HG02763 (cell line): Measurements from ENCODE around the gene CMPK2.

Source experiments
- ATAC-seq: cut with Tn5 transposase; IDR thresholded peaks from one replicate; pipeline ENCODE4 v1.9.1; 2021; ENCODE audit warnings: mild to moderate bottlenecking, moderate library complexity; ENCODE audit not compliant: unreplicated experiment

CMPK2 gene

DNA sequence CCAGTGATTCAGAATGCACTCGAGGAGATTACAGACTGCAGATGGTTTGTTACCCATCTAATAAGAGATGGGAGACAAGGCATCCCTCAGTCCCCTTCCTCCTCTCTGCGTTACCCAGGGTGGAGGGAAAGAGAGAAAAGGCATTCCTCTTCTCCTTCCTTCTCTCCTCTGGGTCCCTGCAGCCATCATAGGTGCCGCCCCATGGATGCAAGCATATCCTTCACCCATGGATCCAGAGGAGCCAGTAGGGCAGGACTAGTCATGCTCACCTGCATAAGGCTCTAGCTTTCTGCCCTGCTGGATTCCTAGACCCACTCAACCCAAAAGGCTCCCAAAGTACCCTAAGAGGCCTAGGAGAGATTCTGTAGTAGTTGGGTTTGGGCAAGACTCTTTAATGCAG, 20.4 kb downstream of the CMPK2 start:
- ATAC-seq, result no peak

DNA sequence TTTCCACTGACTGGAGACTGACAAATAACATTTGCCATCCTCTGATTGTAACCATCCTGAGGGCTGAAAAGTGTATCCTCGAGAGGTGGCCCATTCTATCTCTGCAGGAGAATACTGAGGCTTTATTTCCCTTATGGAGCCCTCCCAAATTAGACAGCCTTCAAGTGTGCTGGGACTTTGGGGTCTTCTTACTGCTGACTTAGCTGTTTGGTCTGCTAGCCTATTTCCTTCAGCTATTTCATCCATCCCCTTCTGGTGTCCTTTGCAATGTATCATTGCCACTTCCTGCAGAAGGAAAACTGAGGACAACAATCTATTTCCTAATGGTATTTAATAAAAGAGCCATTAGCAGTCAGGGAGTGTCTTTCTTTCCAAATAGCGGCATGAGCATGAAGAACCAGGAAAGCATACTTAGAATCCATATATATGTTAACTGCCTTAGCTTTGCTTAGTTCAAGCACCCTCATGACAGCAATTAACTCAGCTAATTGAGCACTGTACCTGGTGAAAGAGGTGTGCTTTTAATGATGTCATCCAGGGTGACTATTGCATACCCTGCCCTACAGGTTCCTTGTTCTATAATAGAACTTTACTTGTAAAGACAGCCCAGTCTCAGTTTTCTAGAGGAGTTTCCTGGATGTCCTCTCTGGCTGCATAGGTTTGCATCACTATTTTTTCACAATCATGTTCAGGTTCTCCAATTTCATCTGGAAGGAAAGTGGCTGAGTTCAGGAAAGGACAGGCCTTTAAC, 24.0 kb downstream of the CMPK2 start:
- ATAC-seq, result no peak

- no peak for ATAC-seq
These were observed 26.9 kb downstream of the CMPK2 start for GRCh38 chr2:6838673-6839319.

GRCh38 chr2:6835467-6835866, 30.2 kb downstream of the CMPK2 start:
- no peak for ATAC-seq

- ATAC-seq, result no peak
These were observed 31.5 kb downstream of the CMPK2 start for GRCh38 chr2:6834163-6834562.

GRCh38 chr2:6833300-6833604, 32.5 kb downstream of the CMPK2 start:
- no peak for ATAC-seq

DNA sequence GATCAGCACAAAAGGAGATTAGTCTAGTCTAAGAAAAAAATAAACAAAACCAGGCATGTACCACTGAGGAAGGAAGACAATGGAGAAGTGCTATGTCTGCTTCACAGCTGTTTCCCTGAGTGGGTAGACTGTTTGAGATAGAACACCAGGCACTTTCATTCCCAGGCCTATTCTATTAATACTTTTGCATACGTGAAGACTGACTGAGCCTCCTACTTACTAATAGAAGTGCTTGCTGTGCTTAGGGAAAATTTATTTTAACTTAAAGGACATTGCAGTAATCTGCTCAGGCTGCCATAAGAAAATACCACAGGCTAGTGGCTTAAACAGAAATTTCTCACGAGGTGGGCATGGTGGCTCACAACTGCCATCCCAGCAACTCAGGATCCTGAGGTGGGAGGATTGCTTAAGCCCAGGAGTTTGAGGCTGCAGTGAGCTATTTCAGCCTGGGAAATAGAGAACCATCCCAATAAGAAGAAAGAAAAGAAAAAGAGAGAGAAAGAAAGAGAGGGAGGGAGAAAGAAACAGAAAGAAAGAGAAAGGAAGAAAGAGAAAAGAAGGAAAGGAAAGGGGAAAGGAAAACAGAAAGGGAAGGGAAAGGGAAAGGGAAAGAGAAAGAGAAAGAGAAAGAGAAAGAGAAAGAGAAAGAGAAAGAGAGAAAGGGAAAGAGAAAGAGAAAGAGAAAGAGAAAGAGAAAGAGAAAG, 33.0 kb downstream of the CMPK2 start:
- ATAC-seq, result no peak

GRCh38 chr2:6831229-6831628, 34.5 kb downstream of the CMPK2 start:
- ATAC-seq, result no peak

GRCh38 chr2:6828299-6828584, 37.5 kb downstream of the CMPK2 start:
- no peak for ATAC-seq

- ATAC-seq, result no peak
These were observed 38.0 kb downstream of the CMPK2 start for GRCh38 chr2:6827566-6828298.

GRCh38 chr2:6826081-6826913, 39.4 kb downstream of the CMPK2 start:
- ATAC-seq, result peak; percentile 94

- ATAC-seq, result no peak
These were observed 40.7 kb downstream of the CMPK2 start for GRCh38 chr2:6824962-6825361.

- ATAC-seq, result no peak
These were observed 42.6 kb downstream of the CMPK2 start for GRCh38 chr2:6823111-6823510.

- ATAC-seq, result no peak
These were observed 43.3 kb downstream of the CMPK2 start for GRCh38 chr2:6822406-6822805.

DNA sequence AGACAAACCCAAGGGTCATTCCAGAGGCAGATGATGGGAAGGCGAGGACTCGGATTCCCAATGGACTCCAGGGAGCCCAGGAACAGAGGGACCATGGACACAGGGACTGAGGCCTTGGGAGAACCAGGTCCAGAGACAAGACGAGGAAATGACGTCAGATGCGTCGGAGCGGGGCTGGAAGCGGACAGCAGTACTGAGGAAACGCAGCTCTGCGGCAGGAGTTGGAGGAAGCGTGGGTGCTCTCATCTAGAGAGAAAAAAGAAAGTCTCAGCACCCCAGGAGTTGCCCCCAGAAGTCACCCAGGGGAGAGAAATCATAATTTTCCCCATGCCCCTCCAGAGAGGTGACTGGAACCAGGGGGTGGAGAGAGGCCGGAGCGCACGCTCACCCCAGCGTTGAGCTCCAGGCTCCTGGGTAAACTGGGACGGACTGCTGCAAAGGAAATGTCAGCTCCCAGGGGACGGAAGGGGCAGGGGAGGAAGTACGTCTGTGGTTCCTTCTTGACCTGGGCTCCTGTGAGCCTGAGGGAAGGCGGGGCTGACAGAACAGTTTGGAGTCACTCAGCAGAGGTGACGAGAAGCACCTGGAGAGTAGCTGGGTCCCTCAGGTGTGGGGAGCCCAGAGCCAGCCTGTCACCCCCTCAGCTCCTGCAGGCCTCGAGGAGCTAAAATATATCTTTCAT, 44.7 kb downstream of the CMPK2 start:
- no peak for ATAC-seq

DNA sequence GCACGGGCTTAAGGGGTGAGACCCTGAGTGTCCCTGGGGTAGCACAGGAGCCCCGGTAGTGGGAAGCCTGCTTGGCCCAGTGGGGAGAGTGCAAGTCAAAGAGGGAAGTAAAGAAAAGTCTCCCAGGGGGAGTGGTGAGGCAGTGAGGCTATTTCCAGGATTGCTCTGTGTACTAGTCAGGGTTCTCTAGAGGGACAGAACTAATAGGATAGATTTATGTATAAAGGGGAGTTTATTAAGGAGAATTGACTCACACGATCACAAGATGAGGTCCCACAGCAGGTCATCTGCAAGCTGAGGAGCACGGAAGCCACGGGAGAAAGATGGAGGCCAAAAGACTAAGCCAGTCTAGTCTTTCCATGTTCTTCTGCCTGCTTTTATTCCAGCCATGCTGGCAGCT, 45.5 kb downstream of the CMPK2 start:
- no peak for ATAC-seq

GRCh38 chr2:6819668-6820067, 46.0 kb downstream of the CMPK2 start:
- ATAC-seq, result no peak

DNA sequence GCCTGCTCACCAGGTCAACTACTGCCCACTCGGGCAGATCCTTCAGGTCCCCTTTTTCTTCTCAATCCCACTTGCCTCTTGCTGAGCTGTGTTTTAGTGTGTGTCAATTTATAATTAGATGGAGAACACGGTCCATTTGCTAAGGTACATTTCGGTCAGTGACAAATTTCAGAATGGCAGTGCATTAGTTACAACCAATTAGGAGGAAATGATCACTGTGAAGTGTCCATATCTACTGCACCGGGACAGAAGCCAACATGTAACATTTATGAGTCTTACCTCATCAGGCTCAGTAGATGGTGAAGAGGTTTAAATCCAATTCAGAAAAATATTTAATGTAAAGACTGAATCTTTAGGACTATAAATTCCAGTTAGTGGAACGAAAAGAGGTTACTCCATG, 47.7 kb downstream of the CMPK2 start:
- no peak for ATAC-seq

- ATAC-seq, result no peak
These were observed 50.8 kb downstream of the CMPK2 start for GRCh38 chr2:6814869-6815268.

DNA sequence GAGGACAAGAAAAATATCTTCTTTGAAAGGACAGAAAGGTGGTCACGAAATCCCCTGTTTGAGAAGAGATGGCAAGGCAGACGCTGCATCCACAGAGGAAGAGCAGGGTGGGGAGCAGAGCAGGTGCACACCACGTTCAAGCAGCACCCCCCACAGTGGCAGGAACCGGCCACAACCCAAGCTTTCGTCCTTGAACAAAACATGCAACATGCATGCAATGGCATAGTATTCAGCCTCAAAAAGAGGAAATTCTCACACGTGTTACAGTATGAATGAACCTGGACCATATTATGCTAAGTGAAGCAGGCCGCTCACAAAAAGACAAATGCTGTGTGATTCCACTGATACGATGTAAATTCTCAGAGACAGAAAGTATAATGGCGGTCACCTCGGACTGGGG, 51.4 kb downstream of the CMPK2 start:
- no peak for ATAC-seq
